GM19452 (cell line): ENCODE measurements around the gene ITPKB.
A peak's percentile ranks its signal among the peaks of the same experiment; 100 is the strongest.

Experiments used
- ATAC-seq: cut with Tn5 transposase; IDR thresholded peaks from one replicate; pipeline ENCODE4 v1.9.1; 2021; ENCODE audit not compliant: unreplicated experiment

The ITPKB gene

GRCh38 chr1:226708342-226708780 lies 30.7 kb downstream of the ITPKB start:
- ATAC-seq, result no peak

- no peak for ATAC-seq
These were observed 32.4 kb downstream of the ITPKB start for GRCh38 chr1:226706684-226707083.

GRCh38 chr1:226704169-226704937 lies 34.7 kb downstream of the ITPKB start:
- no peak for ATAC-seq

- ATAC-seq, result peak; percentile 88
These were observed 35.9 kb downstream of the ITPKB start for GRCh38 chr1:226702957-226703831.

- no peak for ATAC-seq
These were observed 36.6 kb downstream of the ITPKB start for GRCh38 chr1:226702318-226702956.

DNA sequence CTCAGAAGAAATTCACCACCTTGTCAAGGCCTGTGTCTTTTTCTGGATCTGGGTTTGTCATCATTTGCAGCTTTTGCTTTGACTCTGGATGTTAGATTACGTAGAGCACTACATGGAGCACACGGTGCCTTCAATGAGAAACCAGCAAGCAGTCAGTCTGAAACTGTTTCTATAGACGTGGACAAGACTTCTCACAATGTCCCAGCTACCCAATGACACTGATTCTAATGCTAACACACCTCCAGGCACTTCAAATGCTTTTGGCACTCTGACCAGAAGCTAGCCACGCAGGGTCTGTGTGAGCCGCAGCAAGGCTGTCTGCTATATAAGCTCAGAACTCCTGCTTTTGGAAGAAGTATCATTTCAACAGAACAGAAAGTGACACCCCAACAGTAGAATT lies 38.2 kb downstream of the ITPKB start:
- no peak for ATAC-seq

GRCh38 chr1:226699166-226699565 lies 39.9 kb downstream of the ITPKB start:
- no peak for ATAC-seq

GRCh38 chr1:226698659-226699058 lies 40.4 kb downstream of the ITPKB start:
- ATAC-seq, result no peak

- ATAC-seq, result no peak
These were observed 41.0 kb downstream of the ITPKB start for GRCh38 chr1:226697929-226698544.

DNA sequence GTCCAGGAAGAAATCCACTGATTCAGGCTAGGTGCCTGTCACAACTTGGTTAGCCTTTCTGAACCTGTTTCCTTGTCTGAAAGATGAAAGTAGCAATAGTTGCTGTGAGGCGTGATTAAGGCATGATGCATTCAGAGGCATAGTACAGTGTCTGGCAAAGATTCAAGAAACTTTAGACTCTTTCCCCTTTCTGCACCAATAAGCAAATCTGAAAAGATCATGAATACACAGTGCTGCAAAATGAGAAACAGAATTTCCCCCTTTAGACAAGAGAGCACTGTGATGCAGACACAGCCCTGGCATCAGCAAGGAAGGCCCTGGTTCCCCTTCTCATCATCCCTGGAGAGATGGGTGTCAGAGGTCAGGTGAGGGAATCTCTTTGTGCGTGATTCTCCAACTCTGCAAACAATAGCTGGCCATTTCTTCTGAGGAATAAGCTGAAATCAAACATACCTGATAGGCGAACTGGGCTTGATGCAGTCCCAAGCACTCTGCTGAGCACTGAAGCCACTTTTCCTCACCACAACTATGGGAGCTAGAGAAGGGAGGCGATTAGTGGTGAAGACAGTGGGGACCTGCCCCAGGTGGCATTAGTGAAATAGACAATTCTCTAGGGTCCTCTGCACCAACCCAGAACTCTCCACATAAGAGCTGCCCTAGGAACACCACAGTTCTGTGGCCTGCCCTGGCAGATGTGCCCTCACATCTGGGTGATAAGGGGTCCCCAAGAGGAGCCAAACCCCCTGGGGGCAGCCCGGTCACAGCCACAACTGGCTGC lies 41.7 kb downstream of the ITPKB start:
- ATAC-seq, result no peak

DNA sequence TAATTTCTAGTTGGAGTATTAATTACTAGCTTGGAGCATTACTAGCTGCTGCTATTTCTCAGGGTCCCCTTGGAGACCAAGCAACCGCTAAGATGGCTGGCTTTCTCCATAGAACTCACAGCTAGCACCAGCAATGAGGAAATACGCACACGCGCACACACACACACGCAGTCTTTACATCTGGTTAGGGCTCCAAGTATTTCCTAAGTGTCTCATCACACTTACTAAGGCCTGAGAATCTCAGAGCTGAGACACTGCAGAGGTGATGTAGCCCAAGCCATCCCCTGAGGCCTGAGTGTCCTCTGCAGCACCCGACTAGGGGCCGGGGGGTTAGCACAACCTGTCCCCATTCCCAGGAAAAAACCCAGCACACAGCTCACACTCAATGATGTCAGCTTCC lies 42.5 kb downstream of the ITPKB start:
- no peak for ATAC-seq

DNA sequence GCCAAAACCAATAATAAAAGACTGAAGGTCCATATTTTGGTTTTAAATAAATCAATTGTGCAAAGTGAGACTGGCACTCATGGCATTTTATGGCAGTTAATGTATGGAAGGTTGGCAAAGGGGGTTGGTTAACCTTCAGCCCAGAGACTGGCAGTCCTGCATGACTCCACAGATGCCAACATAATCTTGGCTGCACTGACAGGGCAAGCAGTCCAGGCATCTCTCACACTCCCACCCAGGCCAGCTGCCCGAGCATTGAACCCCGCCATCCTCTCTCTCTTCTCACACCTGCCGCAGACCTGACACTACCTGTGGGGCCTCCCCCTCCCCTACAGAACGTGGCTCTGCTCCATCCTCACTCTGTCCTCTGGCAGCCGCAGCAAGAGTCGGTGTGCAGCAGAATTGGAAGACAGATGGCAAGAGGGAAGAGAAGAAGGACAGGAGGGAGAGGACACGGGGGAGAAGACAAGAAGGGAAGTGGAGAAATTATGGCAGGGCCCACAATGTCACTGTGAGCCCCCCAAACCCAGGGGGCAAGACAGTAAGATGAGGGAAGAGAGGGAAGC lies 43.7 kb downstream of the ITPKB start:
- no peak for ATAC-seq

GRCh38 chr1:226692823-226693222 lies 46.3 kb downstream of the ITPKB start:
- no peak for ATAC-seq

- no peak for ATAC-seq
These were observed 46.9 kb downstream of the ITPKB start for GRCh38 chr1:226692051-226692792.

- no peak for ATAC-seq
These were observed 47.8 kb downstream of the ITPKB start for GRCh38 chr1:226691247-226691646.

GRCh38 chr1:226690460-226690982 lies 48.6 kb downstream of the ITPKB start:
- ATAC-seq, result no peak

- no peak for ATAC-seq
These were observed 50.3 kb downstream of the ITPKB start for GRCh38 chr1:226688808-226689207.

DNA sequence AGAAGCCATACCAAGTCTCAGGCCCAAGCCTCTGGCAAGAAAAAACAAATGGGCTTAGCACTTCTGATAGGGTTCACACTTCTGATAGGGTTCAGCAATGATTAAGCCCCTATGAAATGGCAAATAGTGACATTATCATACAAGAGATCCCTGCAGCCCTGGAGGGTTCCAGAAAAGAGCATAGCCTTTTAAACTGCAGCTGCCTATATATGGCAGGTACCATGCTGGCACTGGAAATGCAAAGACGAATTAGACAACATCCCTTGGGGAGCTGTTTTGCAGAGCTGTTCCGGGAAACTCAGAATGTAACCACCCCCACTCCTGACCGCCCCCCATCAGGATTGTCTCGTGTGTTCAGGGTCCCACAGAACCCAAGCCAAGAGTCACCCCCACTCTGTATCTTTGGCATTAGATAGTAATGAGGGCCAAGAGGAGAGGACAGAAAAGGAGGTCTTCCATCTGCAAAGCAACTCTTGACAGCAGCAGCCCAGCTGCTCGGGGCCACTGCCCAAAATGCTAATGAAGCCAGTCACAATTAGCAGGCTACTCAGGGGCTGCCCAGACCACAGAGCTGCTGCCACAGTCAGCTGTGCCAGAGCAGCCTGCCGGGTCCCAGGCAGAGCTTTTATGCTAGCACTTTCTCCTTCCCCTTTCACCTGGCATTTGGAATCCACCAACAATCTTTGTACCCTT lies 50.9 kb downstream of the ITPKB start:
- no peak for ATAC-seq

DNA sequence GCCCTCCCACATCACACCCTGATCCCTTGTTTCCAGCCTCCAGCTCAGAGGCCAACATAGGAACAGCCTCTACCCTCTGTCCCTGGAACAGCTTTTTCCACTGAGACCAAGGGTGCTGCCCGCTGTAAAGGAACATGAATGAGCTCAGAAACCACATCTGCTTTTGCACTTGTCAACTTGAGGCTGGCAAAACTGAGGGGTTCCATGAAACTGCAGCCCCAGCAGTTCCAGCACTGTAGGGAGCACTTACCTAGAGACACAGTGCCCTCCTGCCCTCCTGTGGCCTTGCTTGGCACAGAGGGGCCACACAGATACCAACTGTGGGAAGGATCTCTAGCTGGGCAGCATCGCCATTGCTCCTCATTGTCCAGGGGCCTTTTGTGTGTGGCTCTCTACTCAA lies 51.7 kb downstream of the ITPKB start:
- no peak for ATAC-seq
